Calu3 (cell line): ENCODE data around the gene CCDC178. TPM values are rescaled to one million over a fixed set of nuclear protein-coding genes. Genes with fewer than 3 reads are reported as not detected.

ENCODE experiments used
- BruUV-seq: library from RNA; stranded (reverse); fragments of 400-500 nt; replicated peaks from 2 replicates; lab custom pipeline; 2021; lab: Mats Ljungman, UMichigan
- CTCF ChIA-PET: fragments of 300-600 bp; sonication (Branson Sonifier 250); formaldehyde crosslinking; loops from one replicate; lab custom pipeline; 2022; ENCODE audit warnings: antibody characterized with exemption; lab: Charles Lee
- DNase-seq: peaks from one replicate; pipeline ENCODE4 v3.0.0; 2022
- H3K27ac Mint-ChIP-seq: one replicate; pipeline ENCODE4 v1.8.0; 2022; ENCODE audit warnings: mixed read lengths; ENCODE audit not compliant: unreplicated experiment
- H3K27me3 Mint-ChIP-seq: one replicate; pipeline ENCODE4 v1.8.0; 2022; ENCODE audit warnings: mixed read lengths; ENCODE audit not compliant: unreplicated experiment
- H3K36me3 Mint-ChIP-seq: one replicate; pipeline ENCODE4 v1.8.0; 2022; ENCODE audit warnings: mild to moderate bottlenecking, moderate library complexity, mixed read lengths; ENCODE audit not compliant: insufficient read depth, unreplicated experiment
- H3K4me1 Mint-ChIP-seq: one replicate; pipeline ENCODE4 v1.8.0; 2022; ENCODE audit warnings: mild to moderate bottlenecking, low read depth, mixed read lengths; ENCODE audit not compliant: unreplicated experiment
- H3K4me3 Mint-ChIP-seq: one replicate; pipeline ENCODE4 v1.8.0; 2022; ENCODE audit warnings: mild to moderate bottlenecking, low read depth, moderate library complexity, mixed read lengths; ENCODE audit not compliant: unreplicated experiment
- H3K9me3 Mint-ChIP-seq: one replicate; pipeline ENCODE4 v1.8.0; 2022; ENCODE audit warnings: low read depth, mixed read lengths; ENCODE audit not compliant: unreplicated experiment
- intact Hi-C: fragments of 100-400 bp; cut with micrococcal nuclease; formaldehyde crosslinking; loops from one replicate; pipeline ENCODE4 v1.10.0; 2022; ENCODE audit not compliant: unreplicated experiment
- total RNA-seq: library from RNA; stranded (reverse); gene quantifications from 2 replicates; pipeline ENCODE4 v1.2.3, GENCODE V29; 2022
- TF ChIP-seq, protein P1 (sequence below): fragments of 200-600 bp; IDR thresholded peaks from one replicate; pipeline ENCODE4 v1.8.0; 2022; ENCODE audit warnings: antibody characterized with exemption; ENCODE audit not compliant: unreplicated experiment

The CCDC178 gene
- total RNA-seq, 1 experiment from 2014 or later = not detected

DNA sequence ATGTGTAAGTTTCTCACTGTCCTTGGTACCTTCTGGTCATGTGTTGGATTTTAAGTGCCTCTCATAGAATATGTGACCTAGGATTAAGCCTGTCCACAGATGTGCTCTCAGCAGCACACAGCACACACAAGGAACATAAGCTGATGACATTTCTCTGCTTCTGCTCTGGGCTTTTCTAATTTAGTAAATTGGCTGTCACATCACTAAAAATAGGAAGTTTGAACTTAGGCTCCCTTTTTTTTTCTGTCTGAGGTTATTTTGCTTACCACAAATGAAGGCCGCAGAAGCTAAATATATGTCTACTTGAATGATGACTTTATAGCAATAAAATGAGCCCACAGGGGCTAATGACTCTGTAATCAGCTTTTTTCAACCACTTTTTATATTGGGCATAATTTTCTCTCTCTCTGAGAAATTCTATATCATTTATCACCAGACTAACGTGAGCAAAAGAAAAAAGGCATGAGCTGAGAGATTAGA is 517.5 kb downstream of the CCDC178 start:
- H3K4me3 Mint-ChIP-seq = no peak overlapping the region
- TF ChIP-seq, protein P1, sequence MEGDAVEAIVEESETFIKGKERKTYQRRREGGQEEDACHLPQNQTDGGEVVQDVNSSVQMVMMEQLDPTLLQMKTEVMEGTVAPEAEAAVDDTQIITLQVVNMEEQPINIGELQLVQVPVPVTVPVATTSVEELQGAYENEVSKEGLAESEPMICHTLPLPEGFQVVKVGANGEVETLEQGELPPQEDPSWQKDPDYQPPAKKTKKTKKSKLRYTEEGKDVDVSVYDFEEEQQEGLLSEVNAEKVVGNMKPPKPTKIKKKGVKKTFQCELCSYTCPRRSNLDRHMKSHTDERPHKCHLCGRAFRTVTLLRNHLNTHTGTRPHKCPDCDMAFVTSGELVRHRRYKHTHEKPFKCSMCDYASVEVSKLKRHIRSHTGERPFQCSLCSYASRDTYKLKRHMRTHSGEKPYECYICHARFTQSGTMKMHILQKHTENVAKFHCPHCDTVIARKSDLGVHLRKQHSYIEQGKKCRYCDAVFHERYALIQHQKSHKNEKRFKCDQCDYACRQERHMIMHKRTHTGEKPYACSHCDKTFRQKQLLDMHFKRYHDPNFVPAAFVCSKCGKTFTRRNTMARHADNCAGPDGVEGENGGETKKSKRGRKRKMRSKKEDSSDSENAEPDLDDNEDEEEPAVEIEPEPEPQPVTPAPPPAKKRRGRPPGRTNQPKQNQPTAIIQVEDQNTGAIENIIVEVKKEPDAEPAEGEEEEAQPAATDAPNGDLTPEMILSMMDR = no peak
- H3K36me3 Mint-ChIP-seq = no peaks in the 10 kb centered on the region
- CTCF ChIA-PET = no interaction called here
- no peaks in the 10 kb centered on the region for H3K9me3 Mint-ChIP-seq
- peaks cover 10% of the 10 kb centered on the region for H3K4me1 Mint-ChIP-seq
- intact Hi-C loops = no loop called here
- BruUV-seq = no TSS peak
- no peaks in the 10 kb centered on the region for H3K27me3 Mint-ChIP-seq
- no peak overlapping the region for H3K27ac Mint-ChIP-seq
- DNase-seq = no peak

DNA sequence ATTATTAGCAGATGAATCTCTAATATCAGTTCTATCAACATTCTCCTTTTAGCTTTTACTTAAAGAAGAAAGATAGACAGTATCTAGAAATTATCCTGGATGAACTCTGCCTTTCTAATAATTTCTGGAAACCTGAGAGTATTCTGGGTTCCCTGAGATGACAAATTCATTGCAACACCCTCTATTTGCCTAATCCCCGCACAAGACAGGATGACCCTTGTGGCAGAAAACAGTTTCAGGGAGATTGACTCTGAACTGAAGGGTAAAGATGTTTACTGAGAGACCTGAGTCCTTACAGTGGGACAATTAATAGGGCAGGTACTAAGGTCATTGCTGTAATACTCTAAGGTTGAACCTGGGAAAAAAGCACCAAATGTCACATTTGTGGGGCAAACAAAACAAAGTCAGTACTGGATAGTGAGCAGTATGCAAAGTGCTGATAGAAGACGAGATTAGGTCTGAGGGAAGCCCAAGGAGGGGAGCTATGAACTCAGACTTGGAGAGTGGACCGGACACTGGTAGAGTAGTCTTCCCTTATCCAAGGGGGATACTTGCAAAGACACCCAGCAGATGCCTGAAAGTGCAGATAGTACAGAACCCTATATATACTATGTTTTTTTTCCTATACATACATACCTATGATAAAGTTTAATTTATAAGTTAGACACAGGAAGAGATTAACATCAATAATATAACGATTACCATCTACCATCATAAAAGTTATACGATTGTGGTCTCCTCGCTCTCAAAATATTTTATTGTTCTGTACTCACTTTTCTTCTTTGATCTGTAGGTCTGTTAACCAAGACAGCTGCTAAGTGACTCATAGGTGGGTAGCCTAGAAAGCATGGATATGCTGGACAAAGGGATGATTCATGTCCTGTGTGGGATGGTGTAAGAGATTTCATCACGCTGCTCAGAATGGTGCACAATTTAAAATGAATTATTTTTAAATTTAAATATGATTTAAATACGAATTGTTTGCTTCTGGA is 519.4 kb downstream of the CCDC178 start:
- H3K4me3 Mint-ChIP-seq = no peak overlapping the region
- H3K27me3 Mint-ChIP-seq = no peaks in the 10 kb centered on the region
- H3K27ac Mint-ChIP-seq = peak overlapping the region; percentile 50
- intact Hi-C loops = no loop called here
- BruUV-seq = no TSS peak
- no peaks in the 10 kb centered on the region for H3K36me3 Mint-ChIP-seq
- no peaks in the 10 kb centered on the region for H3K9me3 Mint-ChIP-seq
- H3K4me1 Mint-ChIP-seq = peaks cover 10% of the 10 kb centered on the region
- TF ChIP-seq, protein P1 = no peak
- CTCF ChIA-PET = no interaction called here
- peak; percentile 34 for DNase-seq

DNA sequence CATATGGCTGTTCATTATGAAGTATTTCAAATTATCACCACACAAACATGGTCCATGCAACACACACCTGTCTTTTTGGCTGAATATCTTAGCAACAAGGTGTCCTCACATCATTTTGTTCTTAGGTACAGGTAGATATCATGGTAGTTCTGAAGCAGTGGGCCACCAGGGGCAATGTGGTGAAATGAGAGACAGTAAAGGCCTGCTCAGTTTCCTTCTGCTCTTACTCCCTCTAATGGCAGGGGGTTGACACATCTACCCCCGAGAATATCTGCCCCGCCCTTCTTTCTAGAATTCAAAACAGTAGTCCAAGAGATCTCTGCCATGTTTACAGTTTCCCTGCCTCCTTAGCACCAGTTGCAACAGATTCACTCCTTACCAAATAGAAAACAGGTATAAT is 520.7 kb downstream of the CCDC178 start:
- CTCF ChIA-PET = no interaction called here
- Mint-ChIP-seq H3K4me3 (no peak overlapping the region), H3K36me3 (no peaks in the 10 kb centered on the region), H3K27me3 (no peaks in the 10 kb centered on the region), H3K27ac (no peak overlapping the region), H3K4me1 (peaks cover 10% of the 10 kb centered on the region), H3K9me3 (no peaks in the 10 kb centered on the region)
- intact Hi-C loops = loop anchor here (1.0 to 10.0 kb wide), 2 partner anchors 205 to 355 kb away; no protein-coding TSS in a partner anchor
- peak; percentile 63 for DNase-seq
- TF ChIP-seq, protein P1 = peak; percentile 52
- no TSS peak for BruUV-seq

DNA sequence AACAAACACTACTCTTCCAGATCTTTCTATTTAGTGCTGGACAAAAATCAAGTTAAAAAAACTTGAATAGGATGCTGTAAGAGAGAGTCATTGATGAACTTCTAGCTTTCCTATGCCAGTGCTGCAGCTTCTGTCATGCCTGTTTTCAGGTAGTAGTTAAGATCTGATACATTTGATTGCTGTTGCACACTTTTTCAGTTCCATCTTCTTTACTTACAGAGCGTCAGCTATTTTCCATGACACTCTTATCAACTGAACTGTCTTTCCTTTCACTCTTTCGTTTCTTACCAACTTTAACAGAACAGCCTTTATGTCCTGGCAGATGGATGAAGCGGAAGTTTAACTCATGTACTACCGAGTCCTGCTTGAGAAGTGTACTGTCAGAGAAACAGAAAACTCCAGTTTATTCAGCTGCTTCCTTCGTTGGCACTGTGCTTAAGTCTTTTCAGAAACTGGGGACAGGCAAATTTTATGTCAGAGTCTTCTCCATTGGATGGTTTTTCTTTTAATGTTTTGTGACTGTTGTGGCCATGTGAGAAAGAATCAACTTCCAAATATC is 521.8 kb downstream of the CCDC178 start:
- TF ChIP-seq, protein P1 = no peak
- H3K9me3 Mint-ChIP-seq = no peaks in the 10 kb centered on the region
- intact Hi-C loops = loop anchor here (1.0 to 10.0 kb wide), 2 partner anchors 204 to 354 kb away; no protein-coding TSS in a partner anchor
- H3K4me1 Mint-ChIP-seq = peaks cover 10% of the 10 kb centered on the region
- no peak overlapping the region for H3K4me3 Mint-ChIP-seq
- CTCF ChIA-PET = no interaction called here
- BruUV-seq = no TSS peak
- no peak for DNase-seq
- H3K27ac Mint-ChIP-seq = no peak overlapping the region
- H3K27me3 Mint-ChIP-seq = peaks cover 7% of the 10 kb centered on the region
- H3K36me3 Mint-ChIP-seq = no peaks in the 10 kb centered on the region
